Bronchus fibroblast of lung (primary cell): ENCODE data around the gene TRA2B. TPM values are rescaled to one million over a fixed set of nuclear protein-coding genes. Genes with fewer than 3 reads are reported as not detected.

Experiments used
- total RNA-seq: library from RNA; depleted of rRNA; stranded (reverse); fragments of >200 nt; gene quantifications from 2 replicates; pipeline ENCODE4 v1.2.3, GENCODE V29; 2015

TRA2B gene
- 234 and 235 TPM in 2 replicates for total RNA-seq

DNA sequence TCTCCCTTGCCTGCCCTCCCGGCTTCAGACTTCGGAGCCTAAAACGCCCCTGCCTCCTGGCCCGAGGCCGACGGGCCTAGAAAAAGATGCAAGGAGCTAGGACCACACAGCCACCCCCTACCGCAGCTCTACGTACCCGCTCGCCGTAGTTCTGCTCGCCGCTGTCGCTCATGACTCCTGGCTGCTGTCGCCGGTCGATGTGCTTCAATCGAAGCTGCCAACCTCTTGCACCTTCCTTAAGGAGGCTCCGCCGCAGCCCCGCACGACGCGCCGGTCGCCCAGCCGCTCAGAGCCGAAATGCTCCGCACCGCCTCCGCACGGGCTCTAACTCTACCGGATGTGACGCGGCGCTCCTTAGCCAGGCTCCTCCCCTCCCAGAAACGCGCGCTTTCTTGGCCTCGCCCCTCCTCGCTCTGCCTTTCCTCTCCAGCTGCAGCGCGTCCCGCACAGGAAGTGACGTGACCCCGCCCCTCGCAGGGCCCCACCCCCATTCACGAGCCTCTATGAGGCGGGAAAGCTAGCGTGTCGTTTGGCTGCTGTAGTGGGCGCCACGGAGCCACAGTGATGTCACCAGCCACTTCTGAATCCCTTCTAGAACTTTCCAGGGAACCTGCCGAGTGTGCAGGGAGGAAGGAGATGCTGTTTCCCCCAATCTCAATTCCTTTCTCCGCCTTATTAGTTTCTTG lies at the start of gene TRA2B:
TRA2B (minus strand) TSS at position 326 of the 686 bp plus-strand sequence; CDS start at position 172, 154 bp downstream.

Other genes starting within 250 kb of the TRA2B start
- 67.6 and 67.9 TPM in 2 replicates for gene IGF2BP2, start 113.0 kb downstream of the TRA2B start, total RNA-seq
- gene ETV5, start 171.1 kb upstream of the TRA2B start, total RNA-seq, result 18.2 and 22.6 TPM in 2 replicates